PC-3 (cell line): ENCODE results near the gene INSM2. TPM values are rescaled to one million over a fixed set of nuclear protein-coding genes. Genes with fewer than 3 reads are reported as not detected.

Experiments used
- ATAC-seq: fragments of 200-7000 bp; cut with Tn5 transposase; 2 replicates; pipeline ENCODE4 v1.9.1; 2020; ENCODE audit warnings: mild to moderate bottlenecking, moderate library complexity
- BruUV-seq: library from RNA; stranded (reverse); fragments of 400-500 nt; replicated peaks from 2 replicates; lab custom pipeline; 2021; lab: Mats Ljungman, UMichigan
- CTCF ChIA-PET: fragments of 300-600 bp; sonication (Branson Sonifier 250); formaldehyde crosslinking; loops from one replicate; lab custom pipeline; 2022; ENCODE audit warnings: antibody characterized with exemption; lab: Charles Lee
- POLR2A ChIA-PET: fragments of 300-600 bp; sonication (Branson Sonifier 250); formaldehyde crosslinking; loops from one replicate; lab custom pipeline; 2022; ENCODE audit warnings: antibody characterized with exemption; ENCODE audit not compliant: unreplicated experiment; lab: Charles Lee
- DNase-seq: peaks from one replicate; pipeline ENCODE4 v3.0.0-alpha.2; 2015
- H2AFZ ChIP-seq: fragments of 300-600 bp; sonication (generic); 2 replicates; pipeline ENCODE4 v1.6.0; 2016; ENCODE audit warnings: antibody characterized with exemption, low read length
- H3F3A ChIP-seq: fragments of 300-600 bp; sonication (generic); one replicate; pipeline ENCODE4 v1.6.0; 2017; ENCODE audit warnings: antibody characterized with exemption, low read length, control low read depth, mild to moderate bottlenecking; ENCODE audit not compliant: unreplicated experiment
- H3K27ac ChIP-seq: fragments of 300-600 bp; sonication (generic); 2 replicates; pipeline ENCODE4 v1.5.1; 2016; ENCODE audit warnings: mild to moderate bottlenecking, low read length
- H3K27me3 ChIP-seq: fragments of 300-600 bp; sonication (generic); 2 replicates; pipeline ENCODE4 v1.6.1; 2016; ENCODE audit warnings: low read length, mixed read lengths
- H3K36me3 ChIP-seq: fragments of 300-600 bp; sonication (generic); 2 replicates; pipeline ENCODE4 v1.6.1; 2016; ENCODE audit warnings: low read depth, mixed run types, low read length, mixed read lengths
- H3K4me1 ChIP-seq: fragments of 300-600 bp; sonication (generic); 2 replicates; pipeline ENCODE4 v1.5.1; 2016; ENCODE audit warnings: low read length; ENCODE audit not compliant: insufficient read depth
- H3K4me2 ChIP-seq: fragments of 300-600 bp; sonication (generic); 2 replicates; pipeline ENCODE4 v1.6.0; 2016; ENCODE audit warnings: low read length
- H3K4me3 ChIP-seq: fragments of 300-600 bp; sonication (generic); 2 replicates; pipeline ENCODE4 v1.5.1; 2016; ENCODE audit warnings: mild to moderate bottlenecking, low read length, mixed read lengths
- H3K79me2 ChIP-seq: fragments of 300-600 bp; sonication (generic); 2 replicates; pipeline ENCODE4 v1.6.1; 2017; ENCODE audit warnings: low read length, mixed read lengths
- H3K9ac ChIP-seq: fragments of 300-600 bp; sonication (generic); 2 replicates; pipeline ENCODE4 v1.6.0; 2016; ENCODE audit warnings: mild to moderate bottlenecking, low read length
- H3K9me2 ChIP-seq: fragments of 300-600 bp; sonication (generic); replicated peaks from 2 replicates; pipeline ENCODE4 v1.6.1; 2016; ENCODE audit warnings: mixed run types, low read length, mixed read lengths
- H3K9me3 ChIP-seq: fragments of 300-600 bp; sonication (generic); 2 replicates; pipeline ENCODE4 v1.6.1; 2016; ENCODE audit warnings: low read length, mixed read lengths
- H4K20me1 ChIP-seq: fragments of 300-600 bp; sonication (generic); 2 replicates; pipeline ENCODE4 v1.6.1; 2016; ENCODE audit warnings: low read length, mixed read lengths
- CTCF ChIP-seq: fragments of 300-600 bp; sonication (generic); conservative IDR thresholded peaks from 2 replicates; pipeline ENCODE4 v1.5.1; 2017; ENCODE audit warnings: antibody characterized with exemption, low read depth, mild to moderate bottlenecking, low read length
- EZH2 ChIP-seq: fragments of 300-600 bp; sonication (generic); IDR thresholded peaks from one replicate; pipeline ENCODE4 v1.6.1; 2017; ENCODE audit warnings: antibody characterized with exemption, mild to moderate bottlenecking, low read length; ENCODE audit not compliant: unreplicated experiment
- EZH2phosphoT487 ChIP-seq: fragments of 300-600 bp; sonication (generic); IDR thresholded peaks from 2 replicates; pipeline ENCODE4 v1.6.1; 2018; ENCODE audit warnings: mild to moderate bottlenecking, antibody characterized with exemption, low read length, borderline replicate concordance
- intact Hi-C: fragments of 100-400 bp; cut with micrococcal nuclease; formaldehyde crosslinking; loops from 2 replicates; pipeline ENCODE4 v1.9.0; 2023
- total RNA-seq: library from RNA; depleted of rRNA; stranded (reverse); fragments of >200 nt; gene quantifications from 2 replicates; pipeline ENCODE4 v1.2.3, GENCODE V29; 2014; rRNA removed

The INSM2 gene
- total RNA-seq, 1 experiment from 2014 or later, result 0.07 TPM

DNA sequence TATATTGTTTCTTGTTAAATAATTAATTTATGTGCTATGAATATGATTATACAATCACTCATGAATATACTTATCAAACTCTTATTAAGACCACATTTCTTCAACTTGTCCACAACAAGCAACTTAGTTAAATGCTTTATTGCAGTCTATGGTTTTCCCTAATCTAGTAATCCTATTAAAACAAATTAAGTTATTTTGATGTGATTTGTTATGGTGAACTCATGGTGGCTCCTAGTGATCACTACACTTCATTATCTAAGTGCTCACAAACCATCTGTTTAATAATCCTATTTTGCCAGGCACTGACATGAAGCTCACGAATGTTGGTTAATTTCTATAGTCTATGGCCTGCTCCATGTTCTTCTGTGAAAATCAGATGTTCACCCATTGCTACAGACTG, 42.9 kb downstream of the INSM2 start:
- no peaks in the 10 kb centered on the region for H3K36me3 ChIP-seq

DNA sequence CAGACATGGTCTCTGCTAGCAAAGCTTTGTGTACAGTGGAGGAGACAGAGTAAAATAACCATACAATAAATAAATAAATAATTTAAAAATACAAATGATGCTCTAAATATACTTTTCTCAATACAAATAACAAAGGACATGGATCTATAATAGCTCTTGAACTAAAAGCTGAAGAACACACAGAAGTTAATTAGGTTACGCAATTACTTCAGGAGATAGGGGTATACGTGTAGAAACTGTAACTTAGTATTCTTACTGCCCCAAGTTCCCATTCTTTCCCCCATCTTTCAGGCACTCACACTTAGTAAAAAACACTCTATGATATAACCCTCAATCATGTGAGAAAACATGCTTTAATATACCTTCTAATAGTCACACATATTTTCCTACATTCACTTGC, 44.2 kb downstream of the INSM2 start:
- CTCF ChIA-PET, result no interaction called here
- Histone ChIP-seq H3K9me3 (no peaks in the 10 kb centered on the region), H3K27me3 (no peaks in the 10 kb centered on the region), H3K4me3 (no peak overlapping the region), H3K79me2 (no peaks in the 10 kb centered on the region), H3K36me3 (no peaks in the 10 kb centered on the region), H3K9me2 (no peaks in the 10 kb centered on the region), H2AFZ (no peak overlapping the region), H3K27ac (no peak overlapping the region), H3K9ac (no peak overlapping the region), H3K4me1 (no peaks in the 10 kb centered on the region), H4K20me1 (no peaks in the 10 kb centered on the region), H3K4me2 (no peak overlapping the region), H3F3A (no peaks in the 10 kb centered on the region)
- TF ChIP-seq CTCF (no peak), EZH2phosphoT487 (no peak), EZH2 (no peak)
- no peak for ATAC-seq
- DNase-seq, result no peak
- POLR2A ChIA-PET, result no interaction called here
- intact Hi-C loops, result no loop called here
- BruUV-seq, result no TSS peak

More for the DNA sequence above, 42.9 kb downstream of the INSM2 start:
- Histone ChIP-seq H3K4me1 (no peaks in the 10 kb centered on the region), H3K79me2 (no peaks in the 10 kb centered on the region), H3K9me3 (no peaks in the 10 kb centered on the region), H3K27me3 (no peaks in the 10 kb centered on the region), H3K4me2 (no peak overlapping the region), H3K4me3 (no peak overlapping the region), H4K20me1 (no peaks in the 10 kb centered on the region), H3K9me2 (no peaks in the 10 kb centered on the region), H3K27ac (no peak overlapping the region), H3K9ac (no peak overlapping the region), H3F3A (no peaks in the 10 kb centered on the region), H2AFZ (no peak overlapping the region)
- CTCF ChIA-PET, result no interaction called here
- POLR2A ChIA-PET, result no interaction called here
- TF ChIP-seq EZH2phosphoT487, result no peak
- TF ChIP-seq EZH2, result no peak
- no peak for TF ChIP-seq CTCF
- no peak for DNase-seq
- intact Hi-C loops, result no loop called here
- BruUV-seq, result no TSS peak
- ATAC-seq, result no peak

GRCh38 chr14:35578639-35579038, 44.7 kb downstream of the INSM2 start:
- ATAC-seq (no peak), DNase-seq (no peak)
- H3F3A ChIP-seq, result no peaks in the 10 kb centered on the region
- intact Hi-C loops, result no loop called here
- ChIA-PET CTCF (no interaction called here), POLR2A (no interaction called here)
- TF ChIP-seq EZH2phosphoT487 (no peak), EZH2 (no peak), CTCF (no peak)
- no TSS peak for BruUV-seq
- no peak overlapping the region for H3K9ac ChIP-seq
- no peaks in the 10 kb centered on the region for H3K27me3 ChIP-seq
- no peaks in the 10 kb centered on the region for H3K79me2 ChIP-seq
- H2AFZ ChIP-seq, result no peak overlapping the region
- no peak overlapping the region for H3K4me2 ChIP-seq
- H3K4me3 ChIP-seq, result no peak overlapping the region
- H4K20me1 ChIP-seq, result no peaks in the 10 kb centered on the region
- no peaks in the 10 kb centered on the region for H3K9me2 ChIP-seq
- no peaks in the 10 kb centered on the region for H3K9me3 ChIP-seq
- H3K4me1 ChIP-seq, result no peaks in the 10 kb centered on the region
- H3K27ac ChIP-seq, result no peak overlapping the region
- no peaks in the 10 kb centered on the region for H3K36me3 ChIP-seq

Other genes starting within 250 kb of the INSM2 start
- 307 and 308 TPM in 2 replicates for gene PSMA6, start 241.8 kb upstream of the INSM2 start, total RNA-seq
- gene NFKBIA, start 129.4 kb upstream of the INSM2 start, total RNA-seq, result 186 and 226 TPM in 2 replicates